ENCODE data around the gene ZNF592. TPM values are rescaled to one million over a fixed set of nuclear protein-coding genes. Genes with fewer than 3 reads are reported as not detected.

Gene ZNF592
- total and polyA plus RNA-seq, 2 of the 13 experiments (the other 11 are each of a cell fraction or from before 2014, with no cell fraction given) = 8.2 to 9.8 TPM

GRCh38 chr15:84844964-84845363 lies 96.6 kb downstream of the ZNF592 start (continued):
- TF ChIP-seq AKNA (CRISPR knock-in tag; IDR thresholded peaks at IDR 0.05; ENCODE audit: borderline replicate concordance) (no peak), ZNF790 (CRISPR knock-in tag; IDR thresholded peaks at IDR 0.05; ENCODE audit: borderline replicate concordance) (no peak), ZNF691 (CRISPR knock-in tag; IDR thresholded peaks at IDR 0.05; ENCODE audit: borderline replicate concordance, low read depth) (no peak), NFYC (CRISPR knock-in tag; IDR thresholded peaks at IDR 0.05) (no peak), ZNF484 (CRISPR knock-in tag; IDR thresholded peaks at IDR 0.05; ENCODE audit: borderline replicate concordance, low read depth) (no peak), KIAA2018 (CRISPR knock-in tag; IDR thresholded peaks at IDR 0.05; ENCODE audit: borderline replicate concordance) (no peak), RXRB (CRISPR knock-in tag; IDR thresholded peaks at IDR 0.05; ENCODE audit: borderline replicate concordance) (peak; percentile 33; the same call in 1 of the 2 replicates), CBFB (CRISPR knock-in tag; IDR thresholded peaks at IDR 0.05) (no peak), ZNF530 (CRISPR knock-in tag; IDR thresholded peaks at IDR 0.05; ENCODE audit: low read depth) (no peak), HMGXB4 (CRISPR knock-in tag; IDR thresholded peaks at IDR 0.05; ENCODE audit: borderline replicate concordance in 1 of 2, low read depth in 1 of 2) (no peak), ZNF441 (CRISPR knock-in tag; IDR thresholded peaks at IDR 0.05; ENCODE audit: borderline replicate concordance) (no peak)
